OCI-LY7 (cell line): Measurements from ENCODE around the gene PIGW. TPM values are rescaled to one million over a fixed set of nuclear protein-coding genes. Genes with fewer than 3 reads are reported as not detected.

ENCODE experiments used
- BruUV-seq: library from RNA; stranded (reverse); fragments of 400-500 nt; replicated peaks from 2 replicates; lab custom pipeline; 2021; lab: Mats Ljungman, UMichigan
- CTCF ChIA-PET: fragments of 300-600 bp; sonication (Branson Sonifier 250); formaldehyde crosslinking; loops from one replicate; lab custom pipeline; 2022; ENCODE audit warnings: antibody characterized with exemption; ENCODE audit not compliant: unreplicated experiment; lab: Charles Lee
- POLR2A ChIA-PET: fragments of 300-600 bp; sonication (Branson Sonifier 250); formaldehyde crosslinking; loops from one replicate; lab custom pipeline; 2022; ENCODE audit warnings: antibody characterized with exemption; lab: Charles Lee
- DNase-seq: peaks from one replicate; pipeline ENCODE4 v3.0.0-alpha.2; 2015; ENCODE audit warnings: low spot score
- H2AFZ ChIP-seq: fragments of 200-600 bp; sonication (generic), shearing (Covaris generic); 2 replicates; pipeline ENCODE4 v1.6.1; 2014; ENCODE audit warnings: mild to moderate bottlenecking, antibody characterized with exemption, low read length, moderate library complexity
- H3K27ac ChIP-seq: fragments of 200-600 bp; sonication (generic); 2 replicates; pipeline ENCODE4 v1.5.1; 2014; ENCODE audit warnings: mixed run types, low read depth, mild to moderate bottlenecking, moderate library complexity, low read length, inconsistent platforms; ENCODE audit not compliant: poor library complexity, severe bottlenecking
- H3K36me3 ChIP-seq: fragments of 200-600 bp; sonication (generic); 2 replicates; pipeline ENCODE4 v1.6.1; 2014; ENCODE audit warnings: mild to moderate bottlenecking, antibody characterized with exemption, low read length, moderate library complexity, mixed read lengths; ENCODE audit not compliant: insufficient read depth
- H3K4me1 ChIP-seq: fragments of 200-600 bp; sonication (generic); 2 replicates; pipeline ENCODE4 v1.5.1; 2014; ENCODE audit warnings: mild to moderate bottlenecking, low read length; ENCODE audit not compliant: insufficient read depth, poor library complexity, severe bottlenecking
- H3K4me2 ChIP-seq: fragments of 200-600 bp; sonication (generic); 2 replicates; pipeline ENCODE4 v1.6.1; 2014; ENCODE audit warnings: mild to moderate bottlenecking, low read length
- H3K4me3 ChIP-seq: fragments of 200-600 bp; sonication (generic); 2 replicates; pipeline ENCODE4 v1.5.1; 2014; ENCODE audit warnings: mild to moderate bottlenecking, low read depth, low read length; ENCODE audit not compliant: poor library complexity, severe bottlenecking
- H3K79me2 ChIP-seq: fragments of 200-600 bp; sonication (generic); 2 replicates; pipeline ENCODE4 v1.6.1; 2016; ENCODE audit warnings: low read depth, mild to moderate bottlenecking, low read length, moderate library complexity, mixed read lengths; ENCODE audit not compliant: insufficient read depth
- H3K9me2 ChIP-seq: fragments of 200-600 bp; sonication (generic); 2 replicates; pipeline ENCODE4 v1.6.1; 2016; ENCODE audit warnings: mild to moderate bottlenecking, low read length, mixed read lengths; ENCODE audit not compliant: insufficient read depth
- H3K9me3 ChIP-seq: fragments of 200-600 bp; sonication (generic); 2 replicates; pipeline ENCODE4 v1.6.1; 2014; ENCODE audit warnings: mild to moderate bottlenecking, mixed run types, low read length, mixed read lengths
- H4K20me1 ChIP-seq: fragments of 200-600 bp; sonication (generic); 2 replicates; pipeline ENCODE4 v1.6.1; 2014; ENCODE audit warnings: mild to moderate bottlenecking, antibody characterized with exemption, low read length, moderate library complexity, mixed read lengths; ENCODE audit not compliant: insufficient read depth
- EZH2phosphoT487 ChIP-seq: fragments of 200-600 bp; sonication (generic); IDR thresholded peaks from 2 replicates; pipeline ENCODE4 v1.6.1; 2018; ENCODE audit warnings: low read depth, borderline replicate concordance, mild to moderate bottlenecking, mixed run types, antibody characterized with exemption, low read length, moderate library complexity, mixed read lengths
- intact Hi-C: fragments of 100-400 bp; cut with micrococcal nuclease; formaldehyde crosslinking; loops from one replicate; pipeline ENCODE4 v1.10.0; 2022; ENCODE audit not compliant: unreplicated experiment
- total RNA-seq, 2 experiments: library from RNA; depleted of rRNA in 1 of 2; stranded (reverse); fragments of >200 nt in 1 of 2; shearing (Covaris generic) in 1 of 2; gene quantifications; 2 replicates each; pipeline ENCODE4 v1.2.3, GENCODE V29; 2014 to 2022
- TF ChIP-seq, protein P1 (sequence below): fragments of 200-600 bp; sonication (generic); conservative IDR thresholded peaks from 2 replicates; pipeline ENCODE4 v1.5.1; 2014; ENCODE audit warnings: mild to moderate bottlenecking, antibody characterized with exemption, low read length, moderate library complexity, mixed read lengths

Gene PIGW
- total RNA-seq, 2 experiments from 2014 or later = 5.6 to 17.3 TPM

DNA sequence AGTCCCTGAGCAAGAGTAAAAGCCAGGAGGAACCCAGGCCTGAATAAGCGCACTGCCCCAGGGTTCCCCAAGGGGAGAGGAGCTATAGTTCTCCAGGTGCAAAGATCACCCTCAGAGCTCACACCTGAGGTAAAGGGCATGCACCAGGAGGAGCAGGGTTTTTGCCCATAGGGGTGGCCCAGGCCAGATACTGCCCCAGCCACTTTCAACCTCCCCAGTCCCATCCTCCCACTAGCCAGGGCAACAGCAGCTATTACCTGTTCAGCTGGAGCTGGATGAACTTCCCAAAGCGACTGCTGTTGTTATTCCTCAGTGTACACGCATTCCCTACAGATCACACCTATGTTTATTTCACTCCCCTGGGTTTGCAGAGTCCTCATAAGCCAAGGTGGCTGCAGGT lies 19.9 kb upstream of the PIGW start:
- H3K4me1 ChIP-seq = peaks cover 24% of the 10 kb centered on the region
- no peak overlapping the region for H3K4me2 ChIP-seq
- BruUV-seq = no TSS peak
- ChIA-PET POLR2A (interaction anchor here (1.6 kb wide), 1 partner anchor 21 kb away, joined by 3 read pairs; no protein-coding TSS in a partner anchor), CTCF (no interaction called here)
- intact Hi-C loops = no loop called here
- DNase-seq = no peak
- H3K9me2 ChIP-seq = no peaks in the 10 kb centered on the region
- H3K79me2 ChIP-seq = no peaks in the 10 kb centered on the region
- no peaks in the 10 kb centered on the region for H4K20me1 ChIP-seq
- H3K9me3 ChIP-seq = no peaks in the 10 kb centered on the region
- H3K27ac ChIP-seq = no peak overlapping the region
- H3K4me3 ChIP-seq = no peak overlapping the region
- H2AFZ ChIP-seq = no peak overlapping the region
- H3K36me3 ChIP-seq = peaks cover 93% of the 10 kb centered on the region
- TF ChIP-seq EZH2phosphoT487 = no peak
- TF ChIP-seq, protein P1, sequence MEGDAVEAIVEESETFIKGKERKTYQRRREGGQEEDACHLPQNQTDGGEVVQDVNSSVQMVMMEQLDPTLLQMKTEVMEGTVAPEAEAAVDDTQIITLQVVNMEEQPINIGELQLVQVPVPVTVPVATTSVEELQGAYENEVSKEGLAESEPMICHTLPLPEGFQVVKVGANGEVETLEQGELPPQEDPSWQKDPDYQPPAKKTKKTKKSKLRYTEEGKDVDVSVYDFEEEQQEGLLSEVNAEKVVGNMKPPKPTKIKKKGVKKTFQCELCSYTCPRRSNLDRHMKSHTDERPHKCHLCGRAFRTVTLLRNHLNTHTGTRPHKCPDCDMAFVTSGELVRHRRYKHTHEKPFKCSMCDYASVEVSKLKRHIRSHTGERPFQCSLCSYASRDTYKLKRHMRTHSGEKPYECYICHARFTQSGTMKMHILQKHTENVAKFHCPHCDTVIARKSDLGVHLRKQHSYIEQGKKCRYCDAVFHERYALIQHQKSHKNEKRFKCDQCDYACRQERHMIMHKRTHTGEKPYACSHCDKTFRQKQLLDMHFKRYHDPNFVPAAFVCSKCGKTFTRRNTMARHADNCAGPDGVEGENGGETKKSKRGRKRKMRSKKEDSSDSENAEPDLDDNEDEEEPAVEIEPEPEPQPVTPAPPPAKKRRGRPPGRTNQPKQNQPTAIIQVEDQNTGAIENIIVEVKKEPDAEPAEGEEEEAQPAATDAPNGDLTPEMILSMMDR = no peak

DNA sequence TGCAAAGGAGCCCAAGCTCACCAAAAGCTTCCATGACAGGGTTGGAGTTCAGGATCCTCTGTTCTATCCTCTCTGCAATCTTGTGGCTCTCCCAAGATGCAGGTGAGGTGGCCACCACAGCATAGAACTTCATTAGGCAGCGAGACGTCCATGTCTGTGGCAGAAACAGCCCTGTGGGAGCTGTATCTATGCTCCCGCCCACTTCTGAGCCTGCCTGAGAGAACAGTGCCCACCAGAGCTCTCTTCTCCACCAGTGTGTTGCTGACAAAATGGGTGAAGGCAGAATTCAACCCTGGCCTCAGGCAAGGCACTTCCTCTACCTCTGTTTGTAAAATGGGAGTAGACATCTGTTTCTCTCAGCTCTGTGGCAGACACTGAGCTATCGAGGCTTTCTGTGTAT lies 18.9 kb upstream of the PIGW start:
- no TSS peak for BruUV-seq
- TF ChIP-seq, protein P1 = no peak
- TF ChIP-seq EZH2phosphoT487 = no peak
- no peak overlapping the region for H3K4me2 ChIP-seq
- H4K20me1 ChIP-seq = no peaks in the 10 kb centered on the region
- H3K27ac ChIP-seq = no peak overlapping the region
- peaks cover 33% of the 10 kb centered on the region for H3K4me1 ChIP-seq
- ChIA-PET POLR2A (interaction anchor here (0.9 to 1.6 kb wide), 2 partner anchors 22 to 31 kb away, joined by 3 read pairs; no protein-coding TSS in a partner anchor), CTCF (no interaction called here)
- H3K9me2 ChIP-seq = no peaks in the 10 kb centered on the region
- no peak for DNase-seq
- H3K79me2 ChIP-seq = no peaks in the 10 kb centered on the region
- H2AFZ ChIP-seq = no peak overlapping the region
- H3K4me3 ChIP-seq = no peak overlapping the region
- H3K9me3 ChIP-seq = no peaks in the 10 kb centered on the region
- H3K36me3 ChIP-seq = peaks cover 93% of the 10 kb centered on the region
- intact Hi-C loops = no loop called here

DNA sequence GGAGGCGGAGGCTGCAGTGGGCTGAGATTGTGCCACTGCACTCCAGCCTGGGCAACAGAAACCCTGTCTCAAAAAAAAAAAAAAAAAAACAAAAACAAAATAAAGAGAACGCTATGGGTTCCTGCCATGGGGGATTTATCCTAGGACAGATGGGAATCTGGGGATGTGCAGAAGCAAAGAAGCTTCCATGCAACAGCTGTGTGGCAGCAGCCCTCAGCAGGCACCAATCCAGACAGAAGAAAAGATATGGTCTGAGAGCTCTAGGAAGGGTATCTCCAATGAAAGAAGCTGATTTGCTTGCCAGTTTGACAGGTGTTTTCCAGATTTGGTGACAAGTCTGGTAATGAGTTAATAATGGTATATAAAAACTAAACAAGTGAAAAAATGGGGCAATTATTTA lies 11.7 kb upstream of the PIGW start:
- H3K36me3 ChIP-seq = peaks cover 95% of the 10 kb centered on the region
- peaks cover 38% of the 10 kb centered on the region for H3K4me1 ChIP-seq

More for the DNA sequence above, 11.7 kb upstream of the PIGW start:
- Histone ChIP-seq H3K27ac (no peak overlapping the region), H2AFZ (no peak overlapping the region), H3K9me2 (no peaks in the 10 kb centered on the region), H4K20me1 (no peaks in the 10 kb centered on the region; the same call in 1 of the 2 replicates), H3K4me3 (no peak overlapping the region), H3K79me2 (no peaks in the 10 kb centered on the region), H3K4me2 (no peak overlapping the region), H3K9me3 (no peaks in the 10 kb centered on the region)
- intact Hi-C loops = no loop called here
- no TSS peak for BruUV-seq
- CTCF ChIA-PET = no interaction called here
- no peak for DNase-seq
- TF ChIP-seq, protein P1 = no peak
- no peak for TF ChIP-seq EZH2phosphoT487
- POLR2A ChIA-PET = interaction anchor here (0.6 to 0.7 kb wide), 5 partner anchors 19 to 1114 kb away, joined by 3 to 6 read pairs (median 5); no protein-coding TSS in a partner anchor
